Putamen (tissue), 1 donor: Measurements from ENCODE around the gene TGFB2.
A peak's percentile ranks its signal among the peaks of the same experiment; 100 is the strongest.

ENCODE experiments used
- DNase-seq: peaks from one replicate; pipeline ENCODE4 v3.0.0-alpha.2; 2016; ENCODE audit warnings: low spot score

Gene TGFB2

GRCh38 chr1:218361298-218362065, 16.3 kb downstream of the TGFB2 start:
- DNase-seq, result no peak

- no peak for DNase-seq
These were observed 17.4 kb downstream of the TGFB2 start for GRCh38 chr1:218362418-218363076.

GRCh38 chr1:218363141-218363540, 18.0 kb downstream of the TGFB2 start:
- DNase-seq, result no peak

GRCh38 chr1:218364028-218364710, 19.0 kb downstream of the TGFB2 start:
- DNase-seq, result no peak

- no peak for DNase-seq
These were observed 20.3 kb downstream of the TGFB2 start for GRCh38 chr1:218365226-218365999.

- DNase-seq, result no peak
These were observed 21.4 kb downstream of the TGFB2 start for GRCh38 chr1:218366322-218367052.

GRCh38 chr1:218367118-218367517, 22.0 kb downstream of the TGFB2 start:
- no peak for DNase-seq

GRCh38 chr1:218368686-218369085, 23.6 kb downstream of the TGFB2 start:
- no peak for DNase-seq

GRCh38 chr1:218369688-218370511, 24.8 kb downstream of the TGFB2 start:
- DNase-seq, result no peak

GRCh38 chr1:218371927-218372672, 27.0 kb downstream of the TGFB2 start:
- DNase-seq, result peak; percentile 84

GRCh38 chr1:218374401-218375353, 29.5 kb downstream of the TGFB2 start:
- DNase-seq, result no peak

- no peak for DNase-seq
These were observed 31.6 kb downstream of the TGFB2 start for GRCh38 chr1:218376722-218377121.

- DNase-seq, result no peak
These were observed 32.1 kb downstream of the TGFB2 start for GRCh38 chr1:218377143-218377660.

GRCh38 chr1:218380125-218380977, 35.2 kb downstream of the TGFB2 start:
- DNase-seq, result no peak

- no peak for DNase-seq
These were observed 37.1 kb downstream of the TGFB2 start for GRCh38 chr1:218382261-218382660.

GRCh38 chr1:218383051-218383450, 37.9 kb downstream of the TGFB2 start:
- DNase-seq, result no peak

GRCh38 chr1:218383681-218384080, 38.5 kb downstream of the TGFB2 start:
- no peak for DNase-seq

GRCh38 chr1:218384581-218384993, 39.5 kb downstream of the TGFB2 start:
- DNase-seq, result no peak
